GM21390 (cell line): ENCODE measurements around the gene SCNM1.
"Not testable (repeated sequence)": the region's sequence is repeated elsewhere in the genome, so short reads cannot be mapped to it uniquely, and the experiment has no call there.

Experiments used
- ATAC-seq: cut with Tn5 transposase; IDR thresholded peaks from one replicate; pipeline ENCODE4 v1.9.1; 2021; ENCODE audit not compliant: unreplicated experiment

The SCNM1 gene

GRCh38 chr1:151192047-151192446 lies 26.1 kb downstream of the SCNM1 start:
- no peak for ATAC-seq

- ATAC-seq: no peak
Measured at GRCh38 chr1:151193304-151193703, 27.4 kb downstream of the SCNM1 start.

- ATAC-seq: no peak
Measured at GRCh38 chr1:151193856-151194255, 27.9 kb downstream of the SCNM1 start.

DNA sequence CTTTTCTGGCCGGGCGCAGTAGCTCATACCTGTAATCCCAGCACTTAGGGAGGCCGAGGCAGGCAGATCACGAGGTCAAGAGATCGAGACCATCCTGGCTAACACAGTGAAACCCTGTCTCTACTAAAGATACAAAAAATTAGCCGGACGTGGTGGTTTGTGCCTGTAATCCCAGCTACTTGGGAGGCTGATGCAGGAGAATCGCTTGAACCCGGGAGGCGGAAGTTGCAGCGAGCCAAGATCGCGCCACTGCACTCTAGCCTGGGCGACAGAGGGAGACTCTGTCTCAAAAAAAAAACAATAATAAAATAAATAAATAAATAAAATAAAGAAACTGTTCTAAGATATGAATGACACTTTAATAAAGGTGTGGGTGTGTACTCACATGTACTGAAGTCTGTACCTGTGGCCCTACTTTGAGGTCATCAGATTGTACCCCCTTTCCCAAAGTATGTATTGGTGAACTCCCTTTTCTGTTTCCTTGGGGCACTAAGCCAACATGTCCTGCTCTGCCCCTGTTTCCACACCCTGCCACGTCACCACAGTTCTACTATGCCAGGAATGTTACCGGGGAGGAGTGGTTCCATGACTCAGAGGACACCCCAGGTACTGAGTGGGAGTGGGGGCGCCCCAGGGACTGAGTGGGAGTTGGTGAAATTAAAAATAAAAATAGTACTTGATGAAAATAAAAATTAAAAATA lies 29.1 kb downstream of the SCNM1 start:
- ATAC-seq: not testable (repeated sequence)

DNA sequence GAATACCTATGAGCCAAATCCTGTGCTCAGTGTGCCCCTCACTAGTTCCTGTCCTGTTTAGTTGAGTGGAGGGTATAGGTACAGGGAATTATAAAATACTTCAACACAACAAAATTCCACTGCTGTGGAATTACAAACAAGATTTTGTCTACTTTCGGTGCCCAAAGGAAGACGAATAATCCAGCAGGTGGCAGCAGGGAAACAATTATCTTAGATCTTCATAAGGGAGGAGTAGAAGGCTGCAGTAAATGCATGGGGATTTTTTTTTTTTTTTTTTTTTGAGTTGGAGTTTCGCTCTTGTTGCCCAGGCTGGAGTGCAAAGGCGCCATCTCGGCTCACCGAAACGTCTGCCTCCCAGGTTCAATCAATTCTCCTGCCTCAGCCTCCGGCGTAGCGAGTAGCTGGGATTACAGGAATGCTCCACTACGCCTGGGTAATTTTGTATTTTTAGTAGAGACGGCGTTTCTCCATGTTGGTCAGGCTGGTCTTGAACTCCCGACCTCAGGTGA lies 30.4 kb downstream of the SCNM1 start:
- ATAC-seq: no peak

DNA sequence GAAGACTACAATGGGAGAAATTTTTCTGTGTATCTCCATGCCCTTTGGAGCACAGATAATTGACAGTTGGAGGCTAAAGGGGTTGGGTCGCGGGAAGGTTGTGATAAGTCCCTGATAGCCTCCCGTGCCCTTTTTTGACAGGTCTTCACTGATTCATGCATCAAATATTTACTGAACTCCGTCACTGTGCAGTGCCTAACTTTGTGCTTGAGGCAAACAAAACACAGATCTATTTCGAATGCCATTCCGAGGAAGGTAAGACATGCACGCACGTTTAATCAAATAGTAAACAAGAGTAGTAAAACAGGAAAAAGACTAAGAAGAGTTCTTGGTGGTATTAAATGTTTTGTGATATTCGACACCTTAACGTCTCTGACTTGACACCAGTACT lies 31.9 kb downstream of the SCNM1 start:
- no peak for ATAC-seq

DNA sequence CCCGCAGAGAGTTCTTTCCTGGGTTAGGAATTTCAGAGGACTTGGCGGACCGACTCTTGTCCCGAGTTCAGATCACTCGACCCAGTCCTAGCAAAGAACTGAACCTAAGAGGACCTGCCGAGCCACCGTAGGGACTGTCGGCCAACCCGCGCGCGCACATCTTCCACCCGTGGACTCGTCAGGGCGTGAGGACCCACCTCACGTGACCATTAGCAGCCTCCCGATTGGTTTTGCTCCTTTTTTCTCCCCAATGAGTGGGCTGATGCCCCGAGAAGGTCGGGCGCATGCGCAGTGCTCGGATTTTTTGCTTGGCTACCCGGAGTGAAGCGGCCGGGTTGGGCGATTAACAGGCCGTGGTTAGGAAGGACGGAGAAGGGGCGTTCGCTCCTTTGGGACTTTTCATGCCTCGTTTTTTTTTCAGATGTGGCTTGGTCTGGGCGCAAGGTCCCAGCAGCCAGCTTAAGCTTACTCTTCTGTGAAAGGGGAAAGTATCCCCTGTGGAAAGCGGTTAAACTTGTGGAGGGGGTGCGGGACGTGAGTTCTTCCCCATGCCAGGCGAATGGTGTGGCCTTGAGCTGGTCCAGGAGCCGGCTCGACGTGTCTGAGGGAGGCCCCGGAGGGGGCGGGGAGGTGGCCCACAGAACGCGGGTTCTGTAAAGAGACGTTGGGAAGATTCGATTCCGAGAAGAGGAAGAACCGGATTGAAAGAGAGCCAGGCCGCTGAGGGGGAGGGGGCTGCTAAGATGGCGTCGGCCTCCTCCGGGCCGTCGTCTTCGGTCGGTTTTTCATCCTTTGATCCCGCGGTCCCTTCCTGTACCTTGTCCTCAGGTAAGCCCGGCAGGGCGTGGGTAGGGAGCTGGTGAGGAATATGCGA lies 32.5 kb downstream of the SCNM1 start, which contains the start of gene PIP5K1A:
Gene PIP5K1A (plus strand): TSS at position 299 of the 874 bp plus-strand sequence. CDS start 445 bp downstream, at position 744.
- ATAC-seq: peak; percentile 75

DNA sequence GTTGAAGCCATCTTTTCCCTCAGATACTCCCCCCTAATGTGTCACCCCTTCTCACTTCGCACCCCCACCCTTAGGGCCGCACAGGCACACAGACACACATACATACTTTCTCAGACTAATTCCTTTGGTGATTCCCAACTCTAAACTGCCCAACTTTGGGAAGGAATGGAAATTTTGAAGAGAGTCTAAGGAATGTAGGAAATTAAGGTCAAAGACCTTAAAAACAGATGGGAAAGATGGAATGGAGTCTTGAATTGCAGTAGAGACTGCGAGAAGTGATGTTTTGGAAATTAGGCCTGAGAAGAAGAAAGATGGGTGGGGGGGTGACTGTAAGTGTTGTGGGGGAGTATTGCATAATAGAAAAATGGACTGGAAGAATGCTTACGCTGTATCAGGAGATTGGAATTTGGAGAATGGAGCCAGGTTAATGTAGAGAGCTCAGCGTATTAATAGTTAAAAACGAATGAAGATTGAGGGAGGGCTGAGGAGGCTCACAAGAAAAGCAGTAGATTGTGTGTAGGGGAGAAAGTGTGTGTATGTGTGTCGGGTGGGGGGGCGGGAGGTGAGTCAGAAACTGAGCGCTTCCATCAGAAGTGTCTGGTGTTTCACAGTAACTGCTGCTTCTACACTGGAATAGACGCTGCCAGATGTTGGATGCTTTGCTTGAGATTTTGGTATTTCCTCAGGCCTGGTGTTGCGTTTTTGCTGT lies 34.1 kb downstream of the SCNM1 start:
- ATAC-seq: no peak

DNA sequence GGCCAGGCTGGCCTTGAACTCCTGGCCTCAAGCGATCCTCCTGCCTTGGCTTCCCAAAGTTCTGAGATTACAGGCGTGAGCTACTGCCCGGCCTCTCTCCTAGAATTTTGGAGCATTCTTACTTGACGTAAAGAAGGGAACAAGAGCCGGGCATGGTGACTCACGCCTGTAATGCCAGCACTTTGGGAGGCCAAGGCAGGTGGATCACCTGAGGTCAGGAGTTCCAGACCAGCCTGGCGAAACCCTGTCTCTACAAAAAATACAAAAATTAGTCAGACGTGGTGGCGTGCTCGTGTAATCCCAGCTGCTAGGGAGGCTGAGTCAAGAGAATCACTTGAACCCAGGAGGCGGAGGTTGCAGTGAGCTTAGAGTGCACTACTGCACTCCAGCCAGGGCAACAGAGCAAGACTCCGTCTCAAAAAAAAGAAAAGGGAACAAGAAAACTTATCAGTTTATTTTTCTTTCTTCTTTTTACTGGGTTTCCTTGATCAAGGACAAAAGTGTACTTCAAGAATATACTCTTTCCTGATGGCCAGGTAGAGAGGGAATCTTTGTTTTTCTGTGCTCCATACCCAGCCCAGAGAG lies 39.5 kb downstream of the SCNM1 start:
- ATAC-seq: not testable (repeated sequence)

DNA sequence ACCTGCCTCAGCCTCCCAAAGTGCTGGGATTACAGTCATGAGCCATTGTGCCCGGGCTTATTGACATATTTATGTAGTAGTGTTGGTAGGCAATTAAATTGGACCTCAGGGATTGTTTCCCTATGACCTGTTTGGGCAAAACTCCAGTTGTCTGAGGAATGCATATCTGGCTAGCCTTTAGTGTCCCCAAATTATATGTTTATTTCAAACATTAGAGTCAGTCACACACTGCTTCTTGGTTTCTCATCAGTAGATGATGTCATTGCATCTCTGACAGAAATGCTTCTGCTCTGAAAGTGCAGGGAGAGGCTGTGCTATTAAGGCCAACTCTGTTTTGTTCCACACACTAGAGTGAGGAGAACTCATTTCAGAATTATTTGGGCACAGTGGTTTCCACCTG lies 44.9 kb downstream of the SCNM1 start:
- no peak for ATAC-seq

- no peak for ATAC-seq
Measured at GRCh38 chr1:151211972-151212705, 46.2 kb downstream of the SCNM1 start.

GRCh38 chr1:151213560-151213959 lies 47.6 kb downstream of the SCNM1 start:
- no peak for ATAC-seq
